Stimulated activated CD8-positive, alpha-beta memory T cell treated with anti-CD3 and anti-CD28 coated beads, Interleukin-2, amount 100 ng/mL, for 1 hour (primary cell): ENCODE results near the gene TVP23B.
"Not testable (repeated sequence)": the region's sequence is repeated elsewhere in the genome, so short reads cannot be mapped to it uniquely, and the experiment has no call there.

Source experiments
- DNase-seq, 2 donors: peaks; one replicate each; pipeline ENCODE4 v3.0.0-alpha.2; 2020; ENCODE audit warnings: low read depth in 2 of 2

Gene TVP23B

GRCh38 chr17:18780991-18781718 lies at the start of gene TVP23B:
Gene TVP23B (plus strand): TSS chr17:18781183. CDS start chr17:18781294, 111 bp downstream.
- DNase-seq: peak; percentile 94 to 98

- DNase-seq: not testable (repeated sequence)
These were observed 48.5 kb upstream of the TVP23B start for GRCh38 chr17:18732438-18732837.

- not testable (repeated sequence) for DNase-seq
These were observed 47.6 kb upstream of the TVP23B start for GRCh38 chr17:18733350-18733749.

- not testable (repeated sequence) for DNase-seq
These were observed 41.2 kb upstream of the TVP23B start for GRCh38 chr17:18739616-18740391.

- DNase-seq: not testable (repeated sequence)
These were observed 39.8 kb upstream of the TVP23B start for GRCh38 chr17:18741228-18741627.

GRCh38 chr17:18743699-18744421 lies 37.1 kb upstream of the TVP23B start, which contains the start of gene FBXW10:
Gene FBXW10 (plus strand): TSS chr17:18744054. CDS start chr17:18744245, 191 bp downstream.
- not testable (repeated sequence) for DNase-seq

GRCh38 chr17:18744726-18745125 lies 36.3 kb upstream of the TVP23B start:
- DNase-seq: not testable (repeated sequence)

- not testable (repeated sequence) for DNase-seq
These were observed 34.4 kb upstream of the TVP23B start for GRCh38 chr17:18746551-18746950.

- not testable (repeated sequence) for DNase-seq
These were observed 33.5 kb upstream of the TVP23B start for GRCh38 chr17:18747501-18747900.

- not testable (repeated sequence) for DNase-seq
These were observed 30.7 kb upstream of the TVP23B start for GRCh38 chr17:18750242-18750641.

- not testable (repeated sequence) for DNase-seq
These were observed 27.1 kb upstream of the TVP23B start for GRCh38 chr17:18753829-18754409.

- DNase-seq: not testable (repeated sequence)
These were observed 25.0 kb upstream of the TVP23B start for GRCh38 chr17:18755969-18756368.

- DNase-seq: not testable (repeated sequence)
These were observed 23.5 kb upstream of the TVP23B start for GRCh38 chr17:18757368-18758044.

GRCh38 chr17:18758344-18758743 lies 22.6 kb upstream of the TVP23B start:
- not testable (repeated sequence) for DNase-seq

GRCh38 chr17:18760221-18760620 lies 20.8 kb upstream of the TVP23B start:
- DNase-seq: not testable (repeated sequence)

- DNase-seq: not testable (repeated sequence)
These were observed 10.4 kb upstream of the TVP23B start for GRCh38 chr17:18770572-18770971.

- DNase-seq: not testable (repeated sequence)
These were observed 9.9 kb upstream of the TVP23B start for GRCh38 chr17:18771066-18771465.

GRCh38 chr17:18772471-18772870 lies 8.5 kb upstream of the TVP23B start:
- no peak for DNase-seq

GRCh38 chr17:18781805-18782204 lies 822 bp downstream of the TVP23B start:
- DNase-seq: not testable (repeated sequence)

- not testable (repeated sequence) for DNase-seq
These were observed 5.0 kb downstream of the TVP23B start for GRCh38 chr17:18785933-18786332.

GRCh38 chr17:18786890-18787289 lies 5.9 kb downstream of the TVP23B start:
- DNase-seq: not testable (repeated sequence)
